T follicular helper cell (primary cell): ENCODE data around the gene PACRG.

Experiments used
- DNase-seq: peaks from one replicate; pipeline ENCODE4 v3.0.0-alpha.2; 2020; ENCODE audit warnings: low read depth

PACRG gene

GRCh38 chr6:163085861-163086623 is 358.3 kb downstream of the PACRG start:
- DNase-seq = no peak

- DNase-seq = no peak
Observed at GRCh38 chr6:163086624-163086920, 358.8 kb downstream of the PACRG start.

- no peak for DNase-seq
Observed at GRCh38 chr6:163087981-163088380, 360.2 kb downstream of the PACRG start.

- no peak for DNase-seq
Observed at GRCh38 chr6:163092876-163093275, 365.1 kb downstream of the PACRG start.

- no peak for DNase-seq
Observed at GRCh38 chr6:163094881-163095280, 367.1 kb downstream of the PACRG start.

GRCh38 chr6:163095401-163095800 is 367.6 kb downstream of the PACRG start:
- DNase-seq = no peak

- no peak for DNase-seq
Observed at GRCh38 chr6:163098827-163099479, 371.2 kb downstream of the PACRG start.

GRCh38 chr6:163099621-163100171 is 371.9 kb downstream of the PACRG start:
- DNase-seq = no peak

- DNase-seq = no peak
Observed at GRCh38 chr6:163100259-163100658, 372.5 kb downstream of the PACRG start.

- DNase-seq = no peak
Observed at GRCh38 chr6:163113358-163113962, 385.7 kb downstream of the PACRG start.

- DNase-seq = no peak
Observed at GRCh38 chr6:163118941-163119340, 391.2 kb downstream of the PACRG start.

GRCh38 chr6:163120223-163120622 is 392.4 kb downstream of the PACRG start:
- no peak for DNase-seq

- DNase-seq = no peak
Observed at GRCh38 chr6:163121270-163121669, 393.5 kb downstream of the PACRG start.

- no peak for DNase-seq
Observed at GRCh38 chr6:163122365-163122764, 394.6 kb downstream of the PACRG start.

- no peak for DNase-seq
Observed at GRCh38 chr6:163123098-163123497, 395.3 kb downstream of the PACRG start.

GRCh38 chr6:163126741-163127140 is 399.0 kb downstream of the PACRG start:
- DNase-seq = no peak

GRCh38 chr6:163127587-163127986 is 399.8 kb downstream of the PACRG start:
- DNase-seq = no peak

- DNase-seq = no peak
Observed at GRCh38 chr6:163128324-163128723, 400.6 kb downstream of the PACRG start.

- no peak for DNase-seq
Observed at GRCh38 chr6:163132050-163132750, 404.4 kb downstream of the PACRG start.

GRCh38 chr6:163133017-163133416 is 405.2 kb downstream of the PACRG start:
- no peak for DNase-seq

GRCh38 chr6:163133691-163134090 is 405.9 kb downstream of the PACRG start:
- no peak for DNase-seq

GRCh38 chr6:163136681-163137397 is 409.1 kb downstream of the PACRG start:
- no peak for DNase-seq
